BLaER1 treated with 17β-estradiol and CSF1 and Interleukin-3, amounts not matched to agents 10 nM and 100 nM (cell line): ENCODE measurements around the gene FAF1.
A peak's percentile ranks its signal among the peaks of the same experiment; 100 is the strongest.

Source experiments
- H3K27ac ChIP-seq, 11 experiments: shearing (Covaris generic); formaldehyde crosslinking; 2 replicates each; pipeline ENCODE4 v1.8.1; 2022
- H3K27me3 ChIP-seq, 11 experiments: shearing (Covaris generic); formaldehyde crosslinking; 2 replicates each; pipeline ENCODE4 v1.8.1; 2022
- H3K36me3 ChIP-seq, 11 experiments: shearing (Covaris generic); formaldehyde crosslinking; 2 replicates each; pipeline ENCODE4 v1.8.1; 2022
- H3K4me1 ChIP-seq, 10 experiments: shearing (Covaris generic); formaldehyde crosslinking; 2 replicates each; pipeline ENCODE4 v1.8.1; 2022
- H3K4me2 ChIP-seq, 11 experiments: shearing (Covaris generic); formaldehyde crosslinking; 2 replicates each; pipeline ENCODE4 v1.8.1; 2022
- H3K4me3 ChIP-seq, 10 experiments: shearing (Covaris generic); formaldehyde crosslinking; 2 replicates each; pipeline ENCODE4 v1.8.1; 2022
- H3K9ac ChIP-seq, 11 experiments: shearing (Covaris generic); formaldehyde crosslinking; 2 replicates each; pipeline ENCODE4 v1.8.1; 2022
- H3K9me3 ChIP-seq, 11 experiments: shearing (Covaris generic); formaldehyde crosslinking; replicated peaks in 1 of 11; 2 replicates each; pipeline ENCODE4 v1.8.1; 2022
- H4K20me1 ChIP-seq, 11 experiments: shearing (Covaris generic); formaldehyde crosslinking; 2 replicates each; pipeline ENCODE4 v1.8.1; 2022
- Cebpa-rat ChIP-seq, 11 experiments: shearing (Covaris generic); IDR thresholded peaks; 2 replicates each; pipeline ENCODE4 v1.8.1; 2022

Gene FAF1

DNA sequence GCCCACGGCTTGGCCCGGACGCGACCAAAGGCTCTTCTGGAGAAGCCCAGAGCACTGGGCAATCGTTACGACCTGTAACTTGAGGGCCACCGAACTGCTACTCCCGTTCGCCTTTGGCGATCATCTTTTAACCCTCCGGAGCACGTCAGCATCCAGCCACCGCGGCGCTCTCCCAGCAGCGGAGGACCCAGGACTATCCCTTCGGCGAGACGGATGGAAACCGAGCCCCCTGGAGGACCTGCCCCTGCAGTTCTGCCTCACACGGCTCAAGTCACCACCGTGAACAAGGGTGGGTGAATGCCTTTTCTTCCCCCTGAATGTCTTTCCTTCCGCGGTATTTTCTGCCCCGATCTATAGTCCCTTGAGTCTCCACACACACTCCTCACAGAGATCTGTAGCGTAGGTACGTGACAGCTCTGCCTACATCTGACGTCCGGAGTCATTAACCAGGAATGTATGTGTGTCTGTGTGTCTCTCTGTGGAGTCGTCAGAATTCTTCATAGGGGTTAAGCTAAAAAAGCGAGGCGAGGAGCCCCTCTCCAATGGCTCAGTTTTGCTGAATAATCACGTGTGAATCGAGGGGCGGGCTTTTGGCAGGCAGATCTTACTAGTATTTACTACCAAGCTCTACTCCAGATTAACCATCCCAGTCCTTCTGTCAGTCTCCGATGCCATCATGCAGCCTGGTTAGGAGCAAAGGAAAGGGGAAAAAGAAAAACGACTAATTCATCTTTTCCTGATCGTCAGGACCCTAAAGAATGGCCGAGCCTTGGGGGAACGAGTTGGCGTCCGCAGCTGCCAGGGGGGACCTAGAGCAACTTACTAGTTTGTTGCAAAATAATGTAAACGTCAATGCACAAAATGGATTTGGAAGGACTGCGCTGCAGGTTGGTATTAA is 9.8 kb upstream of the FAF1 start, which contains the start of gene CDKN2C:
Gene CDKN2C (plus strand): TSS at position 635 of the 898 bp plus-strand sequence. CDS start 124 bp downstream, at position 759.
- Histone ChIP-seq H3K27me3 (peaks cover 62 to 96% (median 88%) of the 10 kb centered on the region in 11 experiments), H3K36me3 (no peaks in the 10 kb centered on the region), H3K27ac (peak within 1 kb of the TSS in 9 of 11 experiments; percentile 56 to 85 (median 73); a peak in 17 of 22 replicates), H3K4me1 (peaks cover 17 to 33% (median 24%) of the 10 kb centered on the region in 10 experiments; a peak in 19 of 20 replicates), H3K4me2 (peak within 1 kb of the TSS; percentile 91 to 100 (median 98)), H4K20me1 (peaks cover 0 to 52% (median 35%) of the 10 kb centered on the region in 11 experiments; a peak in 18 of 22 replicates), H3K9ac (peak within 1 kb of the TSS; percentile 78 to 85 (median 81)), H3K9me3 (no peaks in the 10 kb centered on the region), H3K4me3 (peak within 1 kb of the TSS; percentile 67 to 82 (median 74))
- no peak for TF ChIP-seq Cebpa-rat (IDR thresholded peaks at IDR 0.05)

GRCh38 chr1:50968821-50969610 is 8.9 kb upstream of the FAF1 start:
- H3K27ac ChIP-seq, result peak overlapping the region in 10 of 11 experiments; percentile 56 to 85 (median 72); a peak in 17 of 22 replicates
- H3K36me3 ChIP-seq, result no peaks in the 10 kb centered on the region
- H3K4me2 ChIP-seq, result peak overlapping the region; percentile 91 to 100 (median 98)

GRCh38 chr1:50968158-50968820 is 8.2 kb upstream of the FAF1 start:
- Histone ChIP-seq H3K36me3 (no peaks in the 10 kb centered on the region), H3K4me2 (peak overlapping the region; percentile 91 to 100 (median 98)), H3K4me3 (peak overlapping the region; percentile 67 to 82 (median 74)), H3K27ac (peak overlapping the region; percentile 60 to 85 (median 72); a peak in 19 of 22 replicates), H3K9me3 (no peaks in the 10 kb centered on the region), H4K20me1 (peaks cover 0 to 36% (median 26%) of the 10 kb centered on the region in 11 experiments; a peak in 18 of 22 replicates), H3K4me1 (peaks cover 17 to 33% (median 24%) of the 10 kb centered on the region in 10 experiments; a peak in 19 of 20 replicates), H3K27me3 (peaks cover 46 to 80% (median 73%) of the 10 kb centered on the region in 11 experiments), H3K9ac (peak overlapping the region; percentile 78 to 85 (median 81))
- no peak for TF ChIP-seq Cebpa-rat (IDR thresholded peaks at IDR 0.05)

More at GRCh38 chr1:50968821-50969610, 8.9 kb upstream of the FAF1 start:
- Histone ChIP-seq H3K9ac (peak overlapping the region; percentile 78 to 85 (median 81)), H3K4me1 (peaks cover 17 to 33% (median 24%) of the 10 kb centered on the region in 10 experiments; a peak in 19 of 20 replicates), H3K9me3 (no peaks in the 10 kb centered on the region), H3K4me3 (peak overlapping the region; percentile 67 to 82 (median 74)), H4K20me1 (peaks cover 0 to 43% (median 31%) of the 10 kb centered on the region in 11 experiments; a peak in 18 of 22 replicates), H3K27me3 (peaks cover 53 to 88% (median 80%) of the 10 kb centered on the region in 11 experiments)
- TF ChIP-seq Cebpa-rat (IDR thresholded peaks at IDR 0.05), result no peak

DNA sequence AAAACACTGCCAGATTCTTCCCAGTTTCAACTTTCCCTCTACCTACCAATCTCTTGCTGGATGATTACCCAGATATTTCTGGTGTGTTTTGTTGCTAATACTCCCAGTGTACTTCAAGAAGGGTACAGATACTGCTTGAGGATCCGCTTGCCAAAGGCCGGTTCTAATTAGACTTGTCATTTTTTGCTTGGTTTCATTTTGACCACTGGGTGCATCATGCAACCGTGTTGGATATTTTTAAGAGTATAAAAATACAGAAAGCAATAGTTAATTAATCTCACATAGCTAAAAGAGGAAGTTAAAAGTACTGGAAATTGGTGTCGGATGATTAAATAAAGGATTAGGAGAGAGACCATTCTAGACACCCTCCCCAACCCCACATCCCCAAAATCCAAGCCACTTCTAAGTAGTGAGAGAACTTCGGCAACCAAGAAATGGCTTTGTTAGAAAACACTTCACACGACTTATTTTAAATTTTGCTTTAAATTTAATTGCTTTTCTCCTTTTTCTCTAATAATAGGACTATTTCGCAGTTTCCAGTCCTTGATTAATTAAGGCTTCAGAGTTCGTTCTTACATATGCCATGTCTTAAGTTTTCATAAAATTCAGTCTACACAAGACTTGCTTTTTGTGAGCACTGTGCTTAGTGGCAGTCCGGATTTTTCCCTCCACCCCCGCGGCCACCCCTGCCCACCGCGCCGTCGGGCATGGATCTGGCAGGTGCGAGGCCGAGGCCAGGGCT is 7.5 kb upstream of the FAF1 start:
- peak overlapping the region; percentile 91 to 100 (median 98) for H3K4me2 ChIP-seq
- TF ChIP-seq Cebpa-rat (IDR thresholded peaks at IDR 0.05), result no peak
- H3K27ac ChIP-seq, result peak overlapping the region in 9 of 11 experiments; percentile 60 to 85 (median 73); a peak in 12 of 22 replicates
- peak overlapping the region; percentile 78 to 85 (median 81); a peak in 20 of 22 replicates for H3K9ac ChIP-seq
- peaks cover 0 to 36% (median 26%) of the 10 kb centered on the region in 11 experiments; a peak in 18 of 22 replicates for H4K20me1 ChIP-seq
- H3K36me3 ChIP-seq, result no peaks in the 10 kb centered on the region
- H3K9me3 ChIP-seq, result no peaks in the 10 kb centered on the region
- H3K27me3 ChIP-seq, result peaks cover 39 to 73% (median 66%) of the 10 kb centered on the region in 11 experiments
- peaks cover 17 to 33% (median 24%) of the 10 kb centered on the region in 10 experiments; a peak in 19 of 20 replicates for H3K4me1 ChIP-seq
- peak overlapping the region; percentile 67 to 82 (median 74) for H3K4me3 ChIP-seq

DNA sequence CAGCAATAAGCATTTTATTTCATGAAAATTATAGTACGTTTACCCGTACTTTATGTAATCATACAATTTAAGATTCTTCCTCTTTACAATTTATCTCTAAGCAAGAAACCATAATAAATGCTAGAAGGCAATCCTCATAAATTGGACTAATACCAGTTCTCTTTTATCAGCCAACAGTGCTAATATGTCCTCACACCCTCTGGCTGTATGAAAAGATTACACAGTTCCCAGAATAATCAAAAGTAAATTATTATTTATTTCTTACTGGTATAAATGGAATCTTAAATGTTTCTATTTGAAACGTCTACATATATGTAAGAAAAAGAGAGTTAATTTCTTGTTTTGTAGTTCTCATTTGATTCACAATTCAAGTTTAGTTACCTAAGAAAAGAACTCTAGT is 6.9 kb upstream of the FAF1 start:
- Histone ChIP-seq H3K9me3 (no peaks in the 10 kb centered on the region), H3K9ac (no peak overlapping the region), H4K20me1 (peaks cover 0 to 35% (median 26%) of the 10 kb centered on the region in 11 experiments; a peak in 18 of 22 replicates), H3K27me3 (peaks cover 35 to 68% (median 61%) of the 10 kb centered on the region in 11 experiments), H3K4me3 (no peak overlapping the region), H3K4me2 (peak overlapping the region in 2 of 11 experiments; percentile 92 to 98; a peak in 3 of 22 replicates), H3K27ac (no peak overlapping the region), H3K4me1 (peaks cover 17 to 33% (median 24%) of the 10 kb centered on the region in 10 experiments; a peak in 19 of 20 replicates), H3K36me3 (no peaks in the 10 kb centered on the region)
- TF ChIP-seq Cebpa-rat (IDR thresholded peaks at IDR 0.05), result no peak

DNA sequence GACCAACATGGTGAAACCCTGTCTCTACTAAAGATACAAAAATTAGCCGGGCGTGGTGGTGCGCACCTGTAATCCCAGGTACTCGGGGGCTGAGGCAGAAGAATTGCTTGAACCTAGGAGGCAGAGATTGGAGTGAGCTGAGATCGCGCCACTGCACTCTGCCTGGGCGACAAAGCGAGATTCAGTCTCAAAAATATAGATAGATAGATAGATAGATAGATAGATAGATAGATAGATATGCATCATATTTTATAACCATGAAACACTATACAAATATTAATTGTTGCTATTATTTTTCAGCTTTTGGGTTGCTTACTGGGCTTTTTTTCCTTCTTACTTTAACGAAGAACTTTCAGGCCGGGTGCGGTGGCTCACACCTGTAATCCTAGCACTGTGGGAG is 4.8 kb upstream of the FAF1 start:
- Histone ChIP-seq H3K36me3 (no peaks in the 10 kb centered on the region), H3K27ac (no peak overlapping the region), H4K20me1 (peaks cover 0 to 13% (median 12%) of the 10 kb centered on the region in 11 experiments; a peak in 14 of 22 replicates), H3K27me3 (peaks cover 14 to 47% (median 40%) of the 10 kb centered on the region in 11 experiments), H3K9ac (no peak overlapping the region), H3K9me3 (no peaks in the 10 kb centered on the region), H3K4me2 (no peak overlapping the region), H3K4me3 (no peak overlapping the region), H3K4me1 (peaks cover 9 to 29% (median 21%) of the 10 kb centered on the region in 10 experiments)
- TF ChIP-seq Cebpa-rat (IDR thresholded peaks at IDR 0.05), result no peak

DNA sequence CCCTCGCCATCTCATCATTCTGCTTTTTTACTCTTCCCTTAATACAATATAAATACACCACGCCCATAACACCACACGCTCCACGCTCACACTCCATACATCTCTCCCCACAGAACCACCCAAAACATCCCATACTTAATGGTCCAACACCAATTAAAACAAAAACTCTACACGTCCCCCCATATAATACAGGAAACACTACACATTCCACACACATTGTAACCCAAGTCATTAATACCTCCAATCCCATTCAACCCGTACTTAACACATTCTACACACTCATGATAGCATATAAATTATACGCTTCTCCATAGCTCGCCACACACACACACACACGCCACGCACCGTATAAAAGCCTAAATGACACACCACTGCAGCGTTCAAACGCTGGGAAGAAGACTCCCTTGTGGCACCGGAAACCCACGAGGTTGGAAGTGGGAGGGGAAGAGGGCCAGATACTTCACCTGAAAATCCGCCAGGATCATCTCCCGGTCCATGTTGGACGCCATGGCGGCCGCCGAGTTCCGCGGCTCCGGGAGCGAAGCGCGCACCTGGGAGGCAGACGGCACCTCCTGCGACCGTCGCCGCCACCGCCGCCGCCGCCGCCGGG is 659 bp downstream of the FAF1 start:
- H3K9me3 ChIP-seq, result no peaks in the 10 kb centered on the region
- H4K20me1 ChIP-seq, result peaks cover 0 to 46% (median 6%) of the 10 kb centered on the region in 11 experiments; a peak in 6 of 22 replicates
- H3K4me1 ChIP-seq, result peaks cover 14 to 38% (median 22%) of the 10 kb centered on the region in 10 experiments
- peaks cover 0 to 13% (median 5%) of the 10 kb centered on the region in 11 experiments; a peak in 7 of 22 replicates for H3K36me3 ChIP-seq
- H3K9ac ChIP-seq, result peak overlapping the region; percentile 79 to 92 (median 87)
- H3K4me2 ChIP-seq, result peak overlapping the region; percentile 80 to 91 (median 85)
- no peaks in the 10 kb centered on the region for H3K27me3 ChIP-seq
- no peak for TF ChIP-seq Cebpa-rat (IDR thresholded peaks at IDR 0.05)
- peak overlapping the region; percentile 89 to 99 (median 94) for H3K4me3 ChIP-seq
- peak overlapping the region; percentile 53 to 89 (median 84); a peak in 21 of 22 replicates for H3K27ac ChIP-seq
